ENCODE measurements around the gene MYOZ1.
"Not testable (repeated sequence)": the region's sequence is repeated elsewhere in the genome, so short reads cannot be mapped to it uniquely, and the experiment has no call there.

The MYOZ1 gene

DNA sequence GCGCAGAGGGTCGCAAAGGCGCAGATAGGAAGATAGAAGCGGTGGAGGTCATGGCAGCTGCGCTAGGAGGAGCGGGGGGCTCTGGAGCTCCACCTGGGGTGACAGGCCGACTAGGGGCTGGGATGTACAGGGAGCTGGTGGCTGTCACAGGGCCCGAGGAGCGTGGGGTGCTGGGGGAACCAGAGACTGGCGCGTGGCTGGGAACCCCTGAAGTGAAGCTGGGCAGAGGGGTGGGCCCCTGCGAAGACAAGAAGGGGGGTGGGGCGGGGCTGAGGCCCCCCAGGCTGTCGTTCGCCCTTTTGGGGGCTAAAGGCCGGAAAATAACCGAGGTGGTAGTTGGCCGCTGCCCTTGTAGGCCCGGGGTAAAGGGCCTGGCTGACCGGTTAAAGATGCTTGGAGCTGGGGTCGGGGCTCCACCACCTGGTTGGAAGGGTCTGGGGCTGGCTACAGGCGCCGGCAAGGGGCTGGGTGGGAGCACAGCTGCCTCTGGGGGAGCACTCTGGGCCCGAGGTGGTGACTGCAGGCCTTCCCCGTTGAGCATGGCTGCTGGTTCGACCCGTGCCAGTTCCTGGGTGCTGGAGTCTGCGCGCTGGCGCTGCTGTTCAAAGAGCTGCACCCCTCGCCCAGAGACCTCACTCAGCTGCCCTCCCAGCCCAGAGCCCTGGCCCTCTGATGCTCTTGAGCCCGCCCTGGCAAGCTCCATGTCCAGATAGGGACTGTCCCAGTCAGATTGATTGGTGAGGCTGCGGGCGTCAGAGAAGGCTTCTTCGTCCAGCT is 6.8 kb upstream of the MYOZ1 start:
- peak; percentile 25 for DNase-seq (ENCODE audit: low spot score)

- peak; percentile 89 for DNase-seq (ENCODE audit: low spot score)
These were observed 6.1 kb upstream of the MYOZ1 start for GRCh38 chr10:73647211-73647874.

DNA sequence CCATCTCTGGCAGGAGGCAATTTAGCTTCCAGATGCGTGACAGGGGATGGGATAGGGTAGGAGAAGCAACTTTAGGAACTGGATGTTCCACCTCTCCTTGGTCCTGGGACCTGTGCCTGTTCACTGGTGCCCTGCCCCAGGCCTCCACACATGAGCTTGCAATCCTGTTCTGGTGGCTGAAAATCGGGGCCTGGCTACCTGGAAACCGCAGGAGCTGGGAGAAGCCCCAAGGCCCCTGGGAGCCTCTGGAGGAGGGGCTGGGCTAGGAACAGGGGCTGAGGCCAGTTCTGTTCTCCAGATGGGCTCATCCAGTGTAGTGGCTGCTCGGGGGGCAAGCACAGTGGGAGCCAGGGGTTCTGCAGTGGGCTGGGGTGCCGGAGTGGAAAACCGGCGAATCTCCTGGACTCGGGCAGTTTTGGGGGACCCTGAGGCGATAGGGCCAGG is 5.3 kb upstream of the MYOZ1 start:
- no peak for DNase-seq (ENCODE audit: low spot score)

DNA sequence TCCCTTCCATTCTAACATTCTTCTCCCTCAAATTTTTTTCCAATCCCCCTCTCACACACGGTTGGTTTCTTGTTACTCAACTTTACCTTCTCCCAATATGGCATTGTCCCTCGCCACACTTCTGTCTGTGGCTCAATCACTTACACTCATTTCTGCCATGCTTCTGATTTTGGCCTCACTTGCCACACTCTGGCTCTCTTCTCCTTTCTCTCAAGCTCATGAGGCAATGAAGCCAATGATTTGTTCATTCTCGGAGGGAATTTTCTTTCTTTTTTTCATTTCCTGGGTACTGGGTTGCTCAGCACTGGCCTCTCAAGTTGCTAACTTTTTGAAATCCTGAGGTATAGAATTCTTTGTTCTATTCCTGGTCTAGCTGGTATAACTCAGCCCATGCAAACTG is 4.0 kb upstream of the MYOZ1 start:
- DNase-seq (ENCODE audit: low spot score), result no peak

- no peak for DNase-seq (ENCODE audit: low spot score)
These were observed 3.5 kb upstream of the MYOZ1 start for GRCh38 chr10:73644767-73645166.

- peak; percentile 72 for DNase-seq (ENCODE audit: low spot score)
These were observed 2.9 kb upstream of the MYOZ1 start for GRCh38 chr10:73644015-73644743.

DNA sequence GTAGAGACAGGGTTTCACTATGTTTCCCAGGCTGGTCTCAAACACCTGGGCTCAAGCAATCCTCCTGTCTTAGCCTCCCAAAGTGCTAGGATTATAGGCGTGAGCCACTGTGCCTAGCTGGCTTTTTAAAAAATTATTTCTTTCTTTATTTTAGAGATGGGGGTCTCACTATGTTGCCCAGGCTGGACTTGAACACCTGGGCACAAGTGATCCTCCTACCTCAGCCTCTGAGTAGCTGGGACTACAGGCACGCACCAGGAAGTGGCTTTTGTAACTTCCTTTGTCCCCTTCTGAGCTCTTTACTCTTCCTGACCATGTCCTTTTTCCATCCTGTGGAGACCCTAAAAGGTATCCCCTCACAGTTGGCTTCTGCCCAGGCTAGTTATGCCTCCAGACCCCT is 2.1 kb upstream of the MYOZ1 start:
- no peak for DNase-seq (ENCODE audit: low spot score)

DNA sequence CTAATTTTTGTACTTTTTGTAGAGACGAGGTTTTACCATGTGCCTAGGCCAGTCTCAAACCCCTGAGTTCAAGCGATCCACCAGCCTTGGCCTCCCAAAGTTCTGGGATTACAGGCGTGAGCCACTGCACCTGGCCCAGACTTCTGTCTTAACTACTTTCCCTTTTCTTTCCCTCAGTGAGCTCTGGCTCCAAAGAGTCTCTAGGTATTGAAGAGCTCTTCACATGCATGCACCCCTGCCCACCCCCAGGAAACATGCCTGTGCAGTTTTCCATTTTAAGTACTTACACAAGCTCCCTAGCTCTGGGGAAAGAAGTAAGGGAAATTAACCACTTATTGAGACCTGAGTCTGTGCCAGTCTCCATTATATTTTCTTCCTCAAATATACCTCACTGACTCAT is 2.0 kb downstream of the MYOZ1 start:
- DNase-seq (ENCODE audit: low spot score), result no peak

DNA sequence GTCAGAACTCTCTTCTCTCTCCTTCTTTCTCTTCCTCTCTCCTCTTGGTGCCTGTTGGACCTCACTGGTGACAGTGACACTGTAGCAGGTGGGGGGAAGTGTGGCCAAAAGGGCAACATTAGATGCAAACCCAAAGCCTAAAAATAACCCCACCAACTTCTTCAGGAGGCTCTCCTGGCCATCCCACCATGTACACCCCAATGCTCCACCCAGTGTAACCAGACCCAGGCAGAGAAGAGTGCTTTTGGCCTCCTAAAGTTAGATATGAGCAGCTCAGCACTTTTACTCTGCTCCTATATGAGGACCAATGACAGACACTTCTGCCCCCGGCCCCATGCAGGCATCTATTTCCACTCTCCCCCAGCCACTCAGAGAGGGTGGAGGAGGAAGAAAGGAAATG is 5.5 kb downstream of the MYOZ1 start:
- DNase-seq (ENCODE audit: low spot score), result no peak

DNA sequence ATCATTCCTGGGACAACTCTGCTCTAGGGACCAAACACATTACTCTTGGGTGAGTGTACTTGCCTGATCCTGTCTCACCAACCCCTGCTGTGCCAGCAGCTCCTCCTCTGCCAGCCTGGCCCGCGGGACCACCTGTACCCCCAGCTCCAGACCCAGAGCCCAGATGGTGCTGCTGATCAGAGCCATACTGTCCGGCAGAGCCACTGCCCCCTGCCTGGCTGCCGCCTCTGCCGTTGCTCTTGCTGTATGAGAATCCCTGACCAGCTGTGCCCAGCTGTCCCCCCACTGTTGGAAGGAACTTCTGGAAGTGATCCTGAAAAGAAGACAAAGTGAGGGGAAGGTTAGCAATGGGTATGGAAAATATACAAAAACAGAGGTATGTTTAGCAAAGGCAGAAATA is 6.9 kb downstream of the MYOZ1 start:
- no peak for DNase-seq (ENCODE audit: low spot score)

DNA sequence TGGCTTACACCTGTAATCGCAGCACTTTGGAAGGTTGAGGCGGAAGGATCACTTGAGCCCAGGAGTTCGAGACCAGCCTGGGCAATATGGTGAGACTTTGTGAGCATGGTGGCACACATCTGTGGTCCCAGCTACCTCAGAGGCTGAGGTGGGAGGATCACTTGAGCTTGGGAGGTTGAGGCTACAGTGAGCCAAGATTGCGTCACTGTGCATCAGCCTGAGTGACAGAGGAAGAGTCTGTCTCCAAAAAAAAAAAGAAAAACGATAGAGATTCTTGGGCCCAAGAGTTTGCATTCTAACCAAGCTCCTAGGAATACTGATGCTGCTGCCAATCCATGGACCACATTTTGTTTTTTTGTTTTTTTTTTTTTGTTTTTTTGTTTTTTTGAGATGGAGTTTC is 12.1 kb downstream of the MYOZ1 start:
- DNase-seq (ENCODE audit: low spot score), result no peak

- DNase-seq (ENCODE audit: low spot score), result no peak
These were observed 12.9 kb downstream of the MYOZ1 start for GRCh38 chr10:73628405-73628804.

DNA sequence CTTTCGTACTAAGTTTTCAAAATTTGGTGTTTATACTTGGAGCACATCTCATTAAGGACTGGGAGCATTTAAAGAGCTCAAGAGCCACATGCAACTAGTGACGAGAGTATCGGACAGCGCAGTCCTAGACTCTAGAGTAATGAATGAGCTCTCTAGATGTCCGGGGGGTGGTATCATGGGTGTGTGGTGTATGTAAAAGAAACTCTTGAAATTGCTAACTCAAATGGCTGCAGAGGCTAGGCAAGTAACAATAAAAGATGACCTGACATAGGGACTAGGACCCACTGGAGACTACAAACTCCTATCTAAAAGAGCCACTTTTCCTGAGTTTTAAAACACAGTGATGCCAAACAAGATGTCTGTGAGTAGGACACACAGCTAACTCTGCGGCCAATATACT is 14.0 kb downstream of the MYOZ1 start:
- DNase-seq (ENCODE audit: low spot score), result no peak

GRCh38 chr10:73625884-73626752 is 15.2 kb downstream of the MYOZ1 start:
- peak; percentile 97 for DNase-seq (ENCODE audit: low spot score)

DNA sequence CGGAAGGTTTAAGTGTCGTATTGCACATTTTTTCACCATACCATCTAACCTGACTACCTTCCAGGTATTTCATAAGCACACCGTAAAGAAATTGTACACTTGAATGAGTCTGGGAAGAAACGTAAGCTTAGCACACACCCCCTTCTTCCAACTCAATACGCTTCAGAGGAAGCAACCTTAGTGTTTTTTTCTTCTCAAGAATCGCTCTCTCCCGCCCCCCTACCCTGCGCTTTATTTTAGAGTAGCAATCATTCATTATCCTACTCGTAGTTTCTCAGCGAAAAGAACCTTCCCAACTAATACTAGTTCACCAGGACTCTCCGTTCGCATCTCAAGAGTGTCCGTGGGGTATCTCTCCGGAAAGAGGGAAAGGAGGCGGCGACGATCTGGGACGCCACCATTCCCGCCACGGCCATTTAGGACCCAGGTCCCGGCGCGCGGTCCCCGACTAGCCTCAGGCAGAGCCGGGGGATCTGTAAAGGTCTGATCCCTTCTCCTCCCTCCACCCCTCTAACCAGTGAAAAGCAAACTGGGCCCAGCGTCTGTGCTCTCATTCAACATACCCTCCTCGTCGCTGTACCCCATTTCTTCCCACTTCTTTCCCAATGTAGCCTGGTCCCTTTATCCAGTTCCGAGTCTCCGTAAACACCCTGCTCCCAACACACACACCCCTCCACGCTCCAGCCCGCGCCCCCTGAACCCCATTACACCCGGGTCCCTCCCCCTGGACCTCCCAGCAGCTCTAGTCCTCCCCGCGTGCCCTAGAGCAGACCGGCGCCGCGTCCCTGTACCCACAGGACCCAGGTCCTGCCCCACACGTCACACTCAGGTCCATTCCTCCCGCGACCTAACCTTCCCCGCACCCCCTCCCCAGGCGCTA is 16.0 kb downstream of the MYOZ1 start:
- peak; percentile 22 for DNase-seq (ENCODE audit: low spot score)

GRCh38 chr10:73623056-73623455 is 18.2 kb downstream of the MYOZ1 start:
- no peak for DNase-seq (ENCODE audit: low spot score)

- DNase-seq (ENCODE audit: low spot score), result not testable (repeated sequence)
These were observed 20.3 kb downstream of the MYOZ1 start for GRCh38 chr10:73620974-73621373.

GRCh38 chr10:73617143-73617542 is 24.1 kb downstream of the MYOZ1 start:
- DNase-seq (ENCODE audit: low spot score), result not testable (repeated sequence)

DNA sequence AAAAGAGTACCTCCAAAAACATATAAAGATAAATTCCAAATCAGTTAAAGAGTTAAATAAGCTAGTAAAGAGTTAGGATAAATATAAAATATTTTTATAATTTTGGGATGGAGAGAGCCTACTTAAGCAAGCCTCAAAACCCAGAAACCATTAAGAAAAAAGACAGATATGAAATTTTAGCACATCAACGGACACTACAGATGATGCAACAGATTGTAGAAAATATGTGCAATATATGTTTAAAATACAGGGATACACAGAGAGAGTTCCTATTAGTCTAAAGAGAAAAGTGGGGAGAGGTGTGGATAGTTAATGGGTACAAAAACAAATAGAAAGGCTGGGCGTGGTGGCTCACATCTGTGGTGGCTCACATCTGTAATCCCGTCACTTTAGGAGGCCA is 26.6 kb downstream of the MYOZ1 start:
- DNase-seq (ENCODE audit: low spot score), result no peak

- no peak for DNase-seq (ENCODE audit: low spot score)
These were observed 32.2 kb downstream of the MYOZ1 start for GRCh38 chr10:73609116-73609515.
